ENCODE results near the gene CLCA4.

- no peak for TF ChIP-seq ATF3 (IDR thresholded peaks at IDR 0.05)
- no peak for TF ChIP-seq CTCF (IDR thresholded peaks at IDR 0.05; ENCODE audit: low read depth, low read length, missing input control)
- TF ChIP-seq EGR1 (IDR thresholded peaks at IDR 0.05; ENCODE audit: low read depth in 2 of 2): no peak
- TF ChIP-seq RAD21 (IDR thresholded peaks at IDR 0.05): no peak
Measured at GRCh38 chr1:86541859-86542258, 5.0 kb upstream of the CLCA4 start.
